Gastroesophageal sphincter (tissue), 4 donors: ENCODE data around the gene LTBP2. TPM values are rescaled to one million over a fixed set of nuclear protein-coding genes. Genes with fewer than 3 reads are reported as not detected.

Source experiments
- ATAC-seq: fragments of 150-250 bp; one replicate; pipeline ENCODE4 v1.9.1; 2016; ENCODE audit warnings: mild to moderate bottlenecking, moderate library complexity
- H3K27ac ChIP-seq, 4 donors: fragments of 200-600 bp; sonication (generic) in 3 of 4; 1 replicate in 3 of 4; 2 replicates in 1 of 4; pipeline ENCODE4 v1.5.1; 2016 to 2019
- H3K27me3 ChIP-seq: fragments of 200-600 bp; sonication (generic); one replicate; pipeline ENCODE4 v1.5.1; 2019
- H3K36me3 ChIP-seq, 2 donors: fragments of 200-600 bp; sonication (generic); one replicate each; pipeline ENCODE4 v1.5.1; 2019; ENCODE audit warnings: control low read depth in 1 of 2
- H3K4me1 ChIP-seq, 3 donors: fragments of 200-600 bp; sonication (generic); 1 replicate in 2 of 3; 2 replicates in 1 of 3; pipeline ENCODE4 v1.5.1; 2016 to 2019; ENCODE audit warnings: control low read depth in 2 of 3
- H3K4me3 ChIP-seq, 2 donors: fragments of 200-600 bp; sonication (generic); one replicate each; pipeline ENCODE4 v1.5.1; 2019; ENCODE audit warnings: mild to moderate bottlenecking in 1 of 2, moderate library complexity in 1 of 2
- H3K9me3 ChIP-seq, 3 donors: fragments of 200-600 bp; sonication (generic); one replicate each; pipeline ENCODE4 v1.5.1; 2017 to 2019; ENCODE audit warnings: control low read depth in 2 of 3
- EP300 ChIP-seq: sonication (generic); formaldehyde crosslinking; IDR thresholded peaks from one replicate; pipeline ENCODE4 v1.6.1; 2017; ENCODE audit warnings: antibody characterized with exemption, mild to moderate bottlenecking
- POLR2A ChIP-seq, 2 donors: fragments of 450-650 bp; IDR thresholded peaks; one replicate each; pipeline ENCODE4 v1.6.1; 2017; ENCODE audit warnings: antibody characterized with exemption in 2 of 2, mild to moderate bottlenecking in 2 of 2, moderate library complexity in 1 of 2
- POLR2AphosphoS5 ChIP-seq: sonication (generic); formaldehyde crosslinking; IDR thresholded peaks from one replicate; pipeline ENCODE4 v1.6.1; 2017; ENCODE audit warnings: antibody characterized with exemption
- WGBS, 2 donors: methylation state at CpG; one replicate each; pipeline ENCODE4 v1.1.5; 2018; ENCODE audit warnings: low coverage in 1 of 2; 5-methylcytosine and 5-hydroxymethylcytosine counted together
- total RNA-seq, 4 donors: library from RNA; depleted of rRNA; stranded (reverse); fragments of >200 nt; gene quantifications; one replicate each; pipeline ENCODE4 v1.1.0, GENCODE V29; 2016
- TF ChIP-seq, protein P1 (sequence below), 4 experiments: fragments of 200-600 bp in 2 of 4; fragments of 450-650 bp in 2 of 4; sonication (generic) in 1 of 4; IDR thresholded peaks; one replicate each; pipeline ENCODE4 v1.5.1; 2017 to 2019; ENCODE audit warnings: antibody characterized with exemption in 4 of 4, mild to moderate bottlenecking in 2 of 4, moderate library complexity in 2 of 4

The LTBP2 gene
- total RNA-seq, 4 donors from 2014 or later: 45.9 to 158 (median 88.4) TPM

DNA sequence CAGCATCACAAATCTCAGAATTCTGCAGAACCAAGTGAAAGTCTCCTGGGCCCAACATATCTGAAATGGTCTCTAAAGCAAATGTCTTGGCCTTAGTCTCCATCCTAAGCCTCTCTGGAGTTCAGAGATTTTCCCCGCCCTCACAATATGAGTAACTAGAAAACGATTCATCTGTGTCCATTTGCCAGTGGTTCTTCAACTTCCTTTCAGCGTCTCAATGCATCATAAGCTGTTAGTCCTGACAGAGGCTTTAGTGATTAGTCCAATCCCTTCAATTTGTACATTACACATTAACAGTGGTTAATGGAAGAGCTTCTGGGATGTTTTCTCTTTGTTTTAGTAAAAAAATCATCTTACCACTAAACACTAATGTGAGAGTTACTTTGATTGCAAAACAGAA, 136.4 kb downstream of the LTBP2 start:
- H3K9me3 ChIP-seq: no peaks in the 10 kb centered on the region
- H3K27ac ChIP-seq: no peak overlapping the region
- no peaks in the 10 kb centered on the region for H3K27me3 ChIP-seq
- peaks cover 0 to under 1% (median 0%) of the 10 kb centered on the region in 3 donors for H3K4me1 ChIP-seq
- 32 to 41% methylated on average over 3 of the region's 3 CpGs for WGBS, 2 donors
- ATAC-seq: no peak
- TF ChIP-seq POLR2A (IDR thresholded peaks at IDR 0.05): no peak
- TF ChIP-seq POLR2AphosphoS5: no peak
- TF ChIP-seq EP300: no peak
- TF ChIP-seq, protein P1, sequence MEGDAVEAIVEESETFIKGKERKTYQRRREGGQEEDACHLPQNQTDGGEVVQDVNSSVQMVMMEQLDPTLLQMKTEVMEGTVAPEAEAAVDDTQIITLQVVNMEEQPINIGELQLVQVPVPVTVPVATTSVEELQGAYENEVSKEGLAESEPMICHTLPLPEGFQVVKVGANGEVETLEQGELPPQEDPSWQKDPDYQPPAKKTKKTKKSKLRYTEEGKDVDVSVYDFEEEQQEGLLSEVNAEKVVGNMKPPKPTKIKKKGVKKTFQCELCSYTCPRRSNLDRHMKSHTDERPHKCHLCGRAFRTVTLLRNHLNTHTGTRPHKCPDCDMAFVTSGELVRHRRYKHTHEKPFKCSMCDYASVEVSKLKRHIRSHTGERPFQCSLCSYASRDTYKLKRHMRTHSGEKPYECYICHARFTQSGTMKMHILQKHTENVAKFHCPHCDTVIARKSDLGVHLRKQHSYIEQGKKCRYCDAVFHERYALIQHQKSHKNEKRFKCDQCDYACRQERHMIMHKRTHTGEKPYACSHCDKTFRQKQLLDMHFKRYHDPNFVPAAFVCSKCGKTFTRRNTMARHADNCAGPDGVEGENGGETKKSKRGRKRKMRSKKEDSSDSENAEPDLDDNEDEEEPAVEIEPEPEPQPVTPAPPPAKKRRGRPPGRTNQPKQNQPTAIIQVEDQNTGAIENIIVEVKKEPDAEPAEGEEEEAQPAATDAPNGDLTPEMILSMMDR (IDR thresholded peaks at IDR 0.05): no peak
- no peak overlapping the region for H3K4me3 ChIP-seq
- H3K36me3 ChIP-seq: peaks cover 3 to 91% of the 10 kb centered on the region in 2 donors

DNA sequence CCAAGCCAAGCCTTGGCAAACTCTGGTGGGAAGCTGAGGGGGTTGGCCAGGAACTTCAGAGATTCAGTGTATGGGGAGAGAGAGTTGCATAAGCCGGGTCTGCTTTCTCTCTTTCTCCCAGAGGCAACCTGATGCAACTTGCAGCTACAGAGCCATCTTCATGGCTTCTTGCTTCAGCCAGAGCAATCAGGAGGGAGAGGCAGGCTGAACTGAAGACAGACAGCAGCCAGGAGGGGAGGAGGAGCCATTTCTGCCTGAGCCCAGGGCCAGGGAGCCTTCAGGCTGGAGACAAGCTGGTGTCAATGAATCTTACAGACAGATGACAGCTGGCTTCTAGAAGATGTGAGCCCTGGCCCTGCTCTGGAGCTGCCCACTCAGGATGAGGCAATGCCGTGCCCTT, 137.7 kb downstream of the LTBP2 start:
- Histone ChIP-seq H3K9me3 (no peaks in the 10 kb centered on the region), H3K27ac (no peak overlapping the region), H3K36me3 (peaks cover 0 to 85% of the 10 kb centered on the region in 2 donors), H3K4me3 (no peak overlapping the region), H3K4me1 (peaks cover 0 to 7% (median 0%) of the 10 kb centered on the region in 3 donors), H3K27me3 (no peaks in the 10 kb centered on the region)
- no CpG with 5 or more reads among the region's 2 CpGs for WGBS, 2 donors
- ATAC-seq: no peak
- no peak for TF ChIP-seq POLR2AphosphoS5
- TF ChIP-seq, protein P1 (IDR thresholded peaks at IDR 0.05): no peak
- TF ChIP-seq EP300: no peak
- TF ChIP-seq POLR2A (IDR thresholded peaks at IDR 0.05): no peak

DNA sequence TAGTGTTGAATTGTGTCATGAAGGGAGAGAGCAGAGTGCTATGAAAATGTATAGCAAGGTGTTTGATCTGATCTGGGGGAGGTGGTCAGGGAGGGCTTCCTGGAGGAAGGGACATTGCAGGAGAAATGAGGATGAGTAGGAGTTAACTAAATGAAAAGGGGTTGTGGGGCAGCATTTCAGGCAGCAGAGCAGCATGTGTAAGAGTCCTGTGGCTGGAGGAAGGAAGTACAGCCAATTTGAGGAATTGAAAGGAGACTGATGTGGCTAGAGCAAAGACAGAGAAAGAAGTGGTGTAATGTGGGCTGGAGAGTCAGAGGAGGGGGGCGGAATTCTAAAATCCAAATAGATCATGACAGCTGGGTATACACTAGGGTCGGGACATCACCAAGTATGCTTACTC, 139.4 kb downstream of the LTBP2 start:
- peaks cover 0 to 12% (median 0%) of the 10 kb centered on the region in 3 donors for H3K4me1 ChIP-seq
- ATAC-seq: no peak
- peaks cover 0 to 76% of the 10 kb centered on the region in 2 donors for H3K36me3 ChIP-seq
- WGBS, 2 donors: 80 to 93% methylated on average over 2 of the region's 2 CpGs
- H3K27ac ChIP-seq: no peak overlapping the region
- H3K4me3 ChIP-seq: no peak overlapping the region
- H3K9me3 ChIP-seq: no peaks in the 10 kb centered on the region
- TF ChIP-seq EP300 (no peak), POLR2A (IDR thresholded peaks at IDR 0.05) (no peak), POLR2AphosphoS5 (no peak)
- TF ChIP-seq, protein P1 (IDR thresholded peaks at IDR 0.05): no peak
- no peaks in the 10 kb centered on the region for H3K27me3 ChIP-seq

DNA sequence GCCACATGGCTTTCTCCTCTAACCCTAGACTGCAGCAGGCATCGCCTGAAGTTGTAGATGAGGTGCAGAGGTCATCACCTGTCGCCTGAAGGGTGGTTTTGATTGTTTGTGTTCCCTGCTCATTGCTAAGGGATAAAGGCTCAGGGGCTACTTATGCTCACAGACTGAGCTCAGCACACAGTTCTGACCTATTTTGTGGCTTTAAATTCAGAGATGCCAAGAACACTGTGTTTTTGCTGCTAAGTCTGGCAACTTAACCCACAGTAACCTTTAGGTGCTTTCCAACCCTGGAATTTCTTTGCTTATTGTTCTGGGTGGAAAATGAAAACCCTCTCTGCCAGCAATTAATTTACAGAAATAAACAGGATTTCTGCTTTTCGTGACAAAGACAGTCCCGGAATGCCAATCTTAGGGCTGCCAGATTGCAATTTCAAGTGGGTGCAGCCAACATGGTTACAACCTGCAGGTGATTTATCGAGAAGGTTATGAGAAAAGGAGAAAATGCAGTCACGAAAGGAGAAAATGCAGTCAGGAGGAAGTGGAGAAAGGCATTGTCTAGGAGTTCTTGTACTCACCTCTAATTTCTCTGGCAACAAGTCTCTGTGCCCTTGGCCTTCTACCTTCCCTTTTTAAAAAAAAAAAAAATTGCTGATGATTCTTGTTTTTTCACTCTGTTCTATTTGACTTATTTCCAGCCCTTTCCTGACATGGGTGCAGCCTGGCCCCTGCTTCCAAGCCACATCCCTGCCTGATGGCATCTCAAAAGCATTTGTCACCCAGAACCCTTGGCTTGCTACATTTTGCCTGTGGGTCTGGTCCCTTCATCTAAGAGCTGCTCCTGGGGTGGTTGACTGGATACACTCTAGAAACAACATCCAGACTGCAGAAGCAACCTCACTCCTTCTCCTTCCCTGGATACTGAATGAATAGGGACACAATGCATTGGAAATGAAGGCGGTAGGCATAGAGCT, 142.2 kb downstream of the LTBP2 start:
- no peak overlapping the region for H3K4me3 ChIP-seq
- no peak for ATAC-seq
- H3K27me3 ChIP-seq: no peaks in the 10 kb centered on the region
- H3K4me1 ChIP-seq: peaks cover 0 to 12% (median 0%) of the 10 kb centered on the region in 3 donors
- WGBS, 2 donors: 63 to 68% methylated on average over 3 to 6 of the region's 7 CpGs
- H3K27ac ChIP-seq: no peak overlapping the region
- H3K9me3 ChIP-seq: no peaks in the 10 kb centered on the region
- H3K36me3 ChIP-seq: peaks cover 0 to 49% of the 10 kb centered on the region in 2 donors
- TF ChIP-seq EP300: no peak
- no peak for TF ChIP-seq POLR2AphosphoS5
- TF ChIP-seq POLR2A (IDR thresholded peaks at IDR 0.05): no peak
- TF ChIP-seq, protein P1 (IDR thresholded peaks at IDR 0.05): no peak
